ENCODE results near the gene MAMDC2. TPM values are rescaled to one million over a fixed set of nuclear protein-coding genes. Genes with fewer than 3 reads are reported as not detected.

Gene MAMDC2
- total and polyA plus RNA-seq, 2 of the 8 experiments (the other 6 are each of a cell fraction or from before 2014, with no cell fraction given): 6.1 to 15.4 TPM

DNA sequence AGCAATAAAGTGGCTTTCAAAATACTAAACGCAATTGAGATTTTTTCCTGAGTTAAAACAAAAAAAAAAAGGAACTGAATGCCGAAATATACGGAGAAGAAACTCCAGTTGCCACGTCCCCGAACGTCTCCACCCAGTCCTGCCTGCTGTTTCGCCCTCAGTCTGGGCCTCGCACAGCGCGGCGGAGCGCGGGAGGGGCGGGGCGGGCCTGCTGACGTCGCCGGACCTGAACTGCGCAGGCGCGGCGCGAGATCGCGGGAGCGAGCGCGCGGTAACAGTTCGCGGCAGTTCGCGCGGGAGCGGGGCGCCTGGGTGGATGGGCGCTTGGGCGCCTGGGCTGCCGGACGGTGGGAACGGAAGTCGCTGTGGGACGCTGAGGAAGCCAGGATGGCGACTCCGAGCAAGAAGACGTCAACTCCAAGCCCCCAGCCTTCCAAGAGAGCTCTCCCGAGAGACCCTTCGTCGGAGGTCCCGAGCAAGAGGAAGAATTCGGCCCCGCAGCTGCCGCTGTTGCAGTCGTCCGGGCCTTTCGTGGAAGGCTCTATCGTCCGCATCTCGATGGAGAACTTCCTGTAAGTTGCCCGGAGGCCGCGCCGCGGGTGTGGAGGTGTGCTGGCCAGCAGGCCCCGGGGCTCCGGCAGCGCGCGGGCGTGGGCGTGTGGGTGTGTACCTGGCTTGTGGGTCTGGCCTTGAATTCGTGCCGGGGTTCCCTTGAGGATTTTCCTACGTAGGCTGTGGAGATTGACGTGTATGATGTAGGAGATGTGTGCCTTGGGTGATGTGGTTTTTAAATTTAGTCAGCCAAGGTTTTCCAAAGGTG, 215.3 kb downstream of the MAMDC2 start, which contains the start of gene SMC5 (continued):
- TF ChIP-seq E2F6 (IDR thresholded peaks at IDR 0.05) (peak; percentile 44), SAP30 (IDR thresholded peaks at IDR 0.05; ENCODE audit: insufficient read depth, insufficient replicate concordance, low read length) (no peak), SUZ12 (IDR thresholded peaks at IDR 0.05; ENCODE audit: low read length) (peak; percentile 42; the same call in 1 of the 2 replicates), TCF12 (IDR thresholded peaks at IDR 0.05; ENCODE audit: low read depth, low read length) (no peak), MAX (IDR thresholded peaks at IDR 0.05) (no peak), TAF7 (optimal IDR thresholded peaks at IDR 0.05; ENCODE audit: borderline replicate concordance, low read depth, low read length) (peak; percentile 59), ZNF274 (IDR thresholded peaks at IDR 0.05; ENCODE audit: borderline replicate concordance, extremely low read depth, low read length) (no peak), KDM1A (IDR thresholded peaks at IDR 0.05; ENCODE audit: borderline replicate concordance, low read length) (no peak), ASH2L (IDR thresholded peaks at IDR 0.05; ENCODE audit: low read length) (peak; percentile 84), SIN3A (conservative IDR thresholded peaks at IDR 0.05 in 1 of 2, IDR thresholded peaks at IDR 0.05 in 1 of 2; ENCODE audit: low read depth in 1 of 2, low read length in 2 of 2) (peak in 1 of 2 experiments; percentile 21; a peak in 2 of 4 replicates)
- TF ChIP-seq, protein P1, sequence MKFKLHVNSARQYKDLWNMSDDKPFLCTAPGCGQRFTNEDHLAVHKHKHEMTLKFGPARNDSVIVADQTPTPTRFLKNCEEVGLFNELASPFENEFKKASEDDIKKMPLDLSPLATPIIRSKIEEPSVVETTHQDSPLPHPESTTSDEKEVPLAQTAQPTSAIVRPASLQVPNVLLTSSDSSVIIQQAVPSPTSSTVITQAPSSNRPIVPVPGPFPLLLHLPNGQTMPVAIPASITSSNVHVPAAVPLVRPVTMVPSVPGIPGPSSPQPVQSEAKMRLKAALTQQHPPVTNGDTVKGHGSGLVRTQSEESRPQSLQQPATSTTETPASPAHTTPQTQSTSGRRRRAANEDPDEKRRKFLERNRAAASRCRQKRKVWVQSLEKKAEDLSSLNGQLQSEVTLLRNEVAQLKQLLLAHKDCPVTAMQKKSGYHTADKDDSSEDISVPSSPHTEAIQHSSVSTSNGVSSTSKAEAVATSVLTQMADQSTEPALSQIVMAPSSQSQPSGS (IDR thresholded peaks at IDR 0.05; ENCODE audit: low read length): no peak

All from H1 (cell line).